Upper lobe of left lung (tissue), 6 donors: Measurements from ENCODE around the gene TOM1L2. TPM values are rescaled to one million over a fixed set of nuclear protein-coding genes. Genes with fewer than 3 reads are reported as not detected.

ENCODE experiments used
- ATAC-seq, 2 donors: fragments of 200-7000 bp; cut with Tn5 transposase; one replicate each; pipeline ENCODE4 v1.9.1; 2022; ENCODE audit warnings: mild to moderate bottlenecking in 2 of 2, moderate library complexity in 2 of 2; ENCODE audit not compliant: low FRiP score in 2 of 2
- DNase-seq, 2 donors: peaks; one replicate each; pipeline ENCODE4 v3.0.0-alpha.2; 2019 to 2020
- H3K27ac ChIP-seq, 4 donors: fragments of 200-600 bp; sonication (generic); one replicate each; pipeline ENCODE4 v1.5.1; 2016 to 2019
- H3K27me3 ChIP-seq, 4 donors: fragments of 200-600 bp; sonication (generic); one replicate each; pipeline ENCODE4 v1.5.1; 2017 to 2019
- H3K36me3 ChIP-seq, 4 donors: fragments of 200-600 bp; sonication (generic); one replicate each; pipeline ENCODE4 v1.5.1; 2016 to 2019
- H3K4me1 ChIP-seq, 4 donors: fragments of 200-600 bp; sonication (generic); one replicate each; pipeline ENCODE4 v1.5.1; 2018 to 2019
- H3K4me3 ChIP-seq, 4 donors: fragments of 200-600 bp; sonication (generic); one replicate each; pipeline ENCODE4 v1.5.1; 2017 to 2019; ENCODE audit warnings: mild to moderate bottlenecking in 2 of 4, moderate library complexity in 1 of 4
- H3K9me3 ChIP-seq, 4 donors: fragments of 200-600 bp; sonication (generic); one replicate each; pipeline ENCODE4 v1.5.1; 2018 to 2019
- CTCF ChIP-seq, 6 experiments: fragments of 450-650 bp in 4 of 6; fragments of 200-600 bp in 2 of 6; sonication (generic) in 2 of 6; IDR thresholded peaks; one replicate each; pipeline ENCODE4 v1.5.1; 2016 to 2019; ENCODE audit warnings: antibody characterized with exemption in 6 of 6
- EP300 ChIP-seq, 4 donors: sonication (generic); formaldehyde crosslinking; IDR thresholded peaks; one replicate each; pipeline ENCODE4 v1.5.1; 2017; ENCODE audit warnings: antibody characterized with exemption in 4 of 4, control low read depth in 2 of 4
- POLR2A ChIP-seq, 4 donors: fragments of 450-650 bp; IDR thresholded peaks; one replicate each; pipeline ENCODE4 v1.5.1; 2016 to 2017; ENCODE audit warnings: antibody characterized with exemption in 4 of 4, mild to moderate bottlenecking in 2 of 4
- POLR2AphosphoS5 ChIP-seq, 2 donors: sonication (generic); formaldehyde crosslinking; IDR thresholded peaks; one replicate each; pipeline ENCODE4 v1.5.1; 2017; ENCODE audit warnings: antibody characterized with exemption in 2 of 2
- WGBS, 2 donors: methylation state at CpG; one replicate each; pipeline ENCODE4 v1.1.5; 2017 to 2018; 5-methylcytosine and 5-hydroxymethylcytosine counted together
- total RNA-seq, 6 donors: library from RNA; depleted of rRNA in 4 of 6; stranded (reverse); fragments of >200 nt in 4 of 6; gene quantifications; one replicate each; pipeline versions ENCODE4 v1.1.0 to v1.2.1, GENCODE V29; 2016 to 2021
- donor health status: DM: no; HTN: no; CAD: no; lungs with moderate emphysema.
- donor health status: DM: no; HTN: yes; CAD: no; lungs with severe emphysema.

TOM1L2 gene
- total RNA-seq, 6 donors from 2014 or later = 54.2 to 134 (median 72.9) TPM

GRCh38 chr17:17892009-17892408 lies 80.2 kb downstream of the TOM1L2 start:
- H3K9me3 ChIP-seq = no peaks in the 10 kb centered on the region
- H3K36me3 ChIP-seq = peaks cover 3 to 38% (median 23%) of the 10 kb centered on the region in 4 donors
- TF ChIP-seq POLR2AphosphoS5 (IDR thresholded peaks at IDR 0.05) = no peak
- no peak for TF ChIP-seq POLR2A (IDR thresholded peaks at IDR 0.05)
- no peak for TF ChIP-seq EP300 (IDR thresholded peaks at IDR 0.05)
- TF ChIP-seq CTCF (IDR thresholded peaks at IDR 0.05) = no peak
- peaks cover 0 to 17% (median 5%) of the 10 kb centered on the region in 4 donors for H3K4me1 ChIP-seq
- H3K4me3 ChIP-seq = no peak overlapping the region
- H3K27ac ChIP-seq = no peak overlapping the region
- 80 to 83% methylated on average over 6 of the region's 6 CpGs for WGBS, 2 donors
- DNase-seq (peak in 1 of 2 donors; percentile 37), ATAC-seq (no peak)
- H3K27me3 ChIP-seq = no peaks in the 10 kb centered on the region

GRCh38 chr17:17890773-17891759 lies 81.1 kb downstream of the TOM1L2 start:
- WGBS, 2 donors = 81 to 89% methylated on average over 4 to 5 of the region's 5 CpGs
- Histone ChIP-seq H3K9me3 (no peaks in the 10 kb centered on the region), H3K27ac (peak overlapping the region in 2 of 4 donors; percentile 3 to 20), H3K4me1 (peaks cover 0 to 17% (median 8%) of the 10 kb centered on the region in 4 donors), H3K27me3 (no peaks in the 10 kb centered on the region), H3K36me3 (peaks cover 3 to 29% (median 20%) of the 10 kb centered on the region in 4 donors), H3K4me3 (no peak overlapping the region)
- peak; percentile 47 to 78 for DNase-seq
- TF ChIP-seq EP300 (IDR thresholded peaks at IDR 0.05) = no peak
- TF ChIP-seq POLR2A (IDR thresholded peaks at IDR 0.05) = no peak
- no peak for TF ChIP-seq POLR2AphosphoS5 (IDR thresholded peaks at IDR 0.05)
- TF ChIP-seq CTCF (IDR thresholded peaks at IDR 0.05) = peak; percentile 66 to 84 (median 72)
- peak; percentile 74 to 79 for ATAC-seq

GRCh38 chr17:17889922-17890321 lies 82.3 kb downstream of the TOM1L2 start:
- 100% methylated on average over 1 to 2 of the region's 2 CpGs for WGBS, 2 donors
- no peak overlapping the region for H3K27ac ChIP-seq

GRCh38 chr17:17888821-17889220 lies 83.4 kb downstream of the TOM1L2 start:
- H3K27me3 ChIP-seq = no peaks in the 10 kb centered on the region
- peaks cover 3 to 28% (median 19%) of the 10 kb centered on the region in 4 donors for H3K36me3 ChIP-seq
- H3K4me1 ChIP-seq = peaks cover 0 to 17% (median 8%) of the 10 kb centered on the region in 4 donors
- no peak overlapping the region for H3K27ac ChIP-seq
- TF ChIP-seq CTCF (IDR thresholded peaks at IDR 0.05) (peak in 1 of 6 experiments; percentile 15), POLR2AphosphoS5 (IDR thresholded peaks at IDR 0.05) (no peak), EP300 (IDR thresholded peaks at IDR 0.05) (no peak), POLR2A (IDR thresholded peaks at IDR 0.05) (no peak)
- H3K9me3 ChIP-seq = no peaks in the 10 kb centered on the region
- ATAC-seq = no peak
- 77 to 80% methylated on average over 7 of the region's 7 CpGs for WGBS, 2 donors
- DNase-seq = no peak
- no peak overlapping the region for H3K4me3 ChIP-seq

More at GRCh38 chr17:17889922-17890321, 82.3 kb downstream of the TOM1L2 start:
- H3K27me3 ChIP-seq = no peaks in the 10 kb centered on the region
- H3K9me3 ChIP-seq = no peaks in the 10 kb centered on the region
- peaks cover 0 to 17% (median 8%) of the 10 kb centered on the region in 4 donors for H3K4me1 ChIP-seq
- DNase-seq (no peak), ATAC-seq (no peak)
- peaks cover 3 to 20% (median 15%) of the 10 kb centered on the region in 4 donors for H3K36me3 ChIP-seq
- no peak overlapping the region for H3K4me3 ChIP-seq
- no peak for TF ChIP-seq POLR2A (IDR thresholded peaks at IDR 0.05)

- WGBS, 2 donors = 59 to 71% methylated on average over 1 of the region's 1 CpG
- no peaks in the 10 kb centered on the region for H3K27me3 ChIP-seq
- peaks cover 3 to 27% (median 18%) of the 10 kb centered on the region in 4 donors for H3K36me3 ChIP-seq
- no peaks in the 10 kb centered on the region for H3K9me3 ChIP-seq
- no peak for DNase-seq
- peak overlapping the region in 2 of 4 donors; percentile 7 to 11 for H3K27ac ChIP-seq
- ATAC-seq = no peak
- no peak overlapping the region for H3K4me3 ChIP-seq
- TF ChIP-seq POLR2A (IDR thresholded peaks at IDR 0.05) (no peak), POLR2AphosphoS5 (IDR thresholded peaks at IDR 0.05) (no peak), EP300 (IDR thresholded peaks at IDR 0.05) (no peak), CTCF (IDR thresholded peaks at IDR 0.05) (no peak)
- peaks cover 0 to 17% (median 8%) of the 10 kb centered on the region in 4 donors for H3K4me1 ChIP-seq
These were observed 83.8 kb downstream of the TOM1L2 start for GRCh38 chr17:17888371-17888770.
